HG03064 (cell line): ENCODE data around the gene GCSAML.
"Not testable (repeated sequence)": the region's sequence is repeated elsewhere in the genome, so short reads cannot be mapped to it uniquely, and the experiment has no call there.

Experiments used
- ATAC-seq: cut with Tn5 transposase; IDR thresholded peaks from one replicate; pipeline ENCODE4 v1.9.1; 2021; ENCODE audit warnings: low read depth; ENCODE audit not compliant: unreplicated experiment

GCSAML gene

DNA sequence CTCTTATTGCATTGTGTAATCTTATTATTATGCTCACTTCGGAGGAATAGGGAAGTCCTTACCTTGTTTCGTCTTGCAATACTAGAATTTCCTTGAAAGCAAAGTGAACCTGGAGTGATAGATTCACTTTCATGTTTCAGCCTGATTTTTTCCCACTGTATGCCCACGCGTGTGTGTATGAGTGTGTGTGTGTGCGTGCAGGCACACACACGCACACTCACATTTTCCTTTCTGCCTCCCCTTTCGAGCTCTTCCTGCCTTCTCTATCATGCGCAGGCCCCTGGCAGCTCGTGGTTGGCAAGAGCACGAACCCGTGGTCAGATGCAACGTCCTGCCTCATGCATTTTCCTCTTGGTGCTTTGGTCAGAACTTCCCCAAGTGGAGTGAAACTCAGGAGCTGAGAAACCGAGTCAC, at the start of gene GCSAML:
Gene GCSAML, plus strand, starts transcription at position 366 of the 414 bp plus-strand sequence. CDS start 58 bp downstream, outside the sequence.
- ATAC-seq, result no peak

GRCh38 chr1:247500865-247501264, 48.1 kb upstream of the GCSAML start:
- ATAC-seq, result no peak

GRCh38 chr1:247506831-247507230, 42.1 kb upstream of the GCSAML start:
- ATAC-seq, result no peak

GRCh38 chr1:247517795-247518612, 30.9 kb upstream of the GCSAML start:
- no peak for ATAC-seq

DNA sequence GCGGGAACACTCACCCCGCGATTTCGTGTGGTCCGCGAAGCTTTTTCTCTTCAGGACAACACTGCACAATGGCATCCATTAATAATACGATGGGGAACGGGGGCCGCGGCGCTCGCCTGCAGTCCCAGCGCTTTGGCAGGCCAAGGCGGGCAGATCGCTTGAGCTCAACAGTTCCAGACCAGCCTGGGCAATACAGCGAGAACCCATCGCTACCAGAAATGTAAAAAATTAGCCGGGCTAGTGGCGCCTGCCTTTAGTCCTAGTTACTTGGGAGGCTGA, 30.4 kb upstream of the GCSAML start:
- no peak for ATAC-seq

DNA sequence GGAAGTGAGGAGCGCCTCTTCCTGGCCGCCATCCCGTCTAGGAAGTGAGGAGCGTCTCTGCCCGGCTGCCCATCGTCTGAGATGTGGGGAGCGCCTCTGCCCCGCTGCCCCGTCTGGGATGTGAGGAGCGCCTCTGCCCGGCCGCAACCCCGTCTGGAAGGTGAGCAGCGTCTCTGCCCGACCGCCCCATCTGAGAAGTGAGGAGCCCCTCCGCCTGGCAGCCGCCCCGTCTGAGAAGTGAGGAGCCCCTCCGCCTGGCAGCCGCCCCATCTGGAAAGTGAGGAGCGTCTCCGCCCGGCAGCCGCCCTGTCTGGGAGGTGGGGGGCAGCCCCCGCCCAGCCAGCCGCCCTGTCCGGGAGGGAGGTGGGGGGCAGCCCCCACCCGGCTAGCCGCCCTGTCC, 27.0 kb upstream of the GCSAML start:
- ATAC-seq, result not testable (repeated sequence)

DNA sequence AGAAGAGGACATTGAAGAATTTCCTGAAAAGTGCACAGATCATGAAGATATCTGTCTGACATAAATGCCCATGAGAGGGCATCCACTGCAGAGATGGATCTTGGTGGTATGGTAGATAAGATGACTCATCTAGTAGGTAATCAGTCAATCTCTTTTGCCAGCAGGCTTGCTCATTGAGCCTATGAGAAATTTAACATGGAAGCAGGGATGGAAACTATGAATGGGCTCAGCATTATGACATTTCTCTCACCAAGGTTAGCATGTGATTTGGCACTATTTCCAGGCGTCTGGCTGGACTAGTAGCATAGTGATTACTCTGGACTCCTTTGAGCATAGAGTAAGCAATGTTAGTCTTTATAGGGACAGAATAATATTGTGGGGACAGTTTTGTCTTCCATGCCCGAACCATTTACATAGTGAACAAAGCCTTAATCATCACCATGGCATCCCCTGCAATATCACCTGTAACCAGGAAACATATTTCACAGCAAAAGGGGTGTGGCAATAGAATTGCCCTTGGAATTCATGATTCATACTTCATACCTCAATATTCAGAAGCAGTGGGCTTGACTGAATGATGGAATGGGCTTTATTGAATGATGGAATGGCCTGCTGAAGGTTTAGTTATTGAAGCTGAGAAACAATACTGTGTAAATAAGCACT, 20.0 kb upstream of the GCSAML start:
- ATAC-seq, result no peak

- ATAC-seq, result no peak
Observed at GRCh38 chr1:247529771-247530355, 19.1 kb upstream of the GCSAML start.

DNA sequence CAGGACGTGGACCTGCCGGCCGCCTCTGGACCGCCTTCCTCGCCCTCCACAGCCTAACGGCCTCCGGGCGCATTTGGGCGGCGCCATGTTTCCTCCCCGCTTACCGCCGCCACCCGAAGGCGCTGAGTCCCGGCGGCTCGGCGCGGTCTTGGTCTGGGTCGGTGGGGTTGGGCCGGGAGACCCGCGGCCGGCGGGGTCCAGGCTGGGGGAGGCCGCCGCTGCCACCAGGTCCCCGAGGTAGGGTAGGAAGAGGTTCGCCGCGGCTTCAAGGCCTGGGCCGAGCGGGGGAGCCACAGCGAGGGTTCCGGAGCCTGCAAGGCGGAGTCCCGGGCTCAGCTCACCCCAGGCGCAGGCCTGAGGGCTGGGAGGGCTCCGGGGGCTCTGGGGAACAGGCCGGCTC, 18.1 kb upstream of the GCSAML start:
- no peak for ATAC-seq

DNA sequence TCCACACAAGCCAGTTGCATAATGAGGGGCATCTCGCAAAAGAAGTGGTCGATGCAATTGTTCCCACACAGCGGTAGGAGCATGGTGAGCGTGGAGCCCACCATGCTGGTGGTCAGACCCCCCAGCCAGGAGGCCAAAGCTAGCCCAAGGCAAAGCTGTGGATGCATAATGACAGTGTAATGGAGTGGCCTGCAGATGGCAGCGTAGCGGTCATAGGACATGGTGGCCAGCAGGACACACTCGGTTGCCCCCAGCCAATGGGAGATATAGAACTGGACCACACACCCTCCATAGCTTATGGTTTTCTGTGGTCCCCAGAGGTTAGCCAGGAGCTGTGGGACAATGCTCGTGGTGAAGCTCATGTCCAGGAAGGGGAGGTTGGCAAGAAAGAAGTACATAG, 17.0 kb upstream of the GCSAML start:
- ATAC-seq, result no peak

GRCh38 chr1:247535402-247535801, 13.5 kb upstream of the GCSAML start:
- no peak for ATAC-seq

GRCh38 chr1:247536340-247536739, 12.6 kb upstream of the GCSAML start, which contains the start of gene OR2C3:
TSS of gene OR2C3 (minus strand) at chr1:247536440. CDS start at chr1:247532511, 3,929 bp downstream.
- ATAC-seq, result no peak

DNA sequence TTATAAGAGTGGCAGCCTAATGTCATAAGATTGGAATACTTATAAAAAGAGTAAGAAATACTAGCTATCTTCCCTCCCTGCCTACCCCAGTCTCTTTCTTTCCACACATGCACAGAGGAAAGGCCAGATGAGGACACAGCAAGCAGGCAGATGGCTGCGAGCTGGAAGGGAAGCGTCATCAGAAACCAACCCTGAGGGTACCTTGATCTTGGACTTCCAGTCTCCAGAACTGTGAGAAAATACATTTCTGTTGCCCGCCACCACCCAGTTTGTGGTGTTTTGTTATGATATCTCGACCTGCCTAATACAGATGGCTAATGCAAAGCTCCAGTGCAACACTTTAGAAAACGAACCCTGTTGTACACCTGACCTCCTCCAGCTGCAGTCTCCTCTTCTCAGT, 10.4 kb upstream of the GCSAML start:
- ATAC-seq, result no peak

GRCh38 chr1:247539215-247539614, 9.7 kb upstream of the GCSAML start:
- no peak for ATAC-seq

DNA sequence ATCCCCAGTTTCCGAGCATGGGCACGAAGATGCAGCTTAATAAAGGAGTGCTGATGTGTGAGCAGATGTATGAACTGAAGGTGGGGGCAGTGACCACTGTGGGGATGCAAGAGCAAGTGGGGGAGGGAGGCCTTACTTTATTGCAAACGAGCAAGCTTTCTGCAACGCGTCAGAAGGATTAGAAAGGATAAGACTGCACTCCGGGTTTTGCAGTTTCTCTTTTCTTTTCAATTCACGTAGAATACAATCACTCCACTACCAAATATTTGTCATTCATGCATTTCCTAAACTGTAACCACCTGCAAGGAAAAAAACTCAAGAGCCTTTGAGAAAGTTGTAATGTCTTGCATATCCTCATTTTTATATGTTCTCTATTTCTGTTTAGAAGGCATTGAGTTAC, 8.4 kb upstream of the GCSAML start:
- no peak for ATAC-seq

GRCh38 chr1:247542811-247543210, 6.1 kb upstream of the GCSAML start:
- no peak for ATAC-seq

DNA sequence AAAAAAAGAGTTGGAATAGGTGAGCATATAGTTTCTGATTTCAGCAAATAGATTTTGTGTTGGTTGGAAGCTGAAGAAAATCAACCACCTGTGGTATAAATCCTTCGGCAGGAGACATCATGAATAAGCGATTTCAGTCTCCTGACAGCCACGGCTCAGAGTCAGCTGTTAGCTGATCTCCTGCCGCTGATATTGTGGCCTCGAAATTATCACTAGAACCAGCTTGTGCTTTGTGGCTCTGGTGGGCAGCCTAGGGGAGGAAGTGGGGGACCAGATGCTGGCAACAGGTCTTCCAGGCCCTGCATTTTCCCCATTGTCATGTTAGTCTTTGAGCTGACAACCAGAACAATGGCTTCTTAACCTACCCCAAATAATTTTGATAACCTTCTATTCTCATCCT, 842 bp upstream of the GCSAML start:
- no peak for ATAC-seq

- ATAC-seq, result no peak
Observed at GRCh38 chr1:247551721-247552120, 2.8 kb downstream of the GCSAML start.

DNA sequence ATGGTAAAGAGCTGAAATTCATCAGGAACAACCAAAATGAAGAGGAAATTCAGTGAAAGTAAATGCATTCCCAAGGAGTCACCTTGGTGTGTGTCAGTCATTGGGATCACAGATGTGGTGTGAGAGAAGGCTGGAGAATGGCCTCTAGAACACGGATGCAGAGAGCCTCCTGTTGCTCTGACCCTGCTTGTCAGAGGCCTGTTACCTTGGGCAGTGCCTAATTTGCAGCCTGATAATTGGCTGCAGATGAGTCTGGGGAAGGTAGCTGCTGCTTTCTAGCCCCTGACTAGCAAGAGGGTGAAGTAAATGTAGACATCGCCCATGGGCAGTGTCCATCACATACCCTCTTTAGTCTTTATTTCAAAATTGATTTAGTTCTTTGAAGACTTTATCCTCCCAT, 3.3 kb downstream of the GCSAML start:
- no peak for ATAC-seq

- ATAC-seq, result no peak
Observed at GRCh38 chr1:247557926-247558674, 9.2 kb downstream of the GCSAML start.

DNA sequence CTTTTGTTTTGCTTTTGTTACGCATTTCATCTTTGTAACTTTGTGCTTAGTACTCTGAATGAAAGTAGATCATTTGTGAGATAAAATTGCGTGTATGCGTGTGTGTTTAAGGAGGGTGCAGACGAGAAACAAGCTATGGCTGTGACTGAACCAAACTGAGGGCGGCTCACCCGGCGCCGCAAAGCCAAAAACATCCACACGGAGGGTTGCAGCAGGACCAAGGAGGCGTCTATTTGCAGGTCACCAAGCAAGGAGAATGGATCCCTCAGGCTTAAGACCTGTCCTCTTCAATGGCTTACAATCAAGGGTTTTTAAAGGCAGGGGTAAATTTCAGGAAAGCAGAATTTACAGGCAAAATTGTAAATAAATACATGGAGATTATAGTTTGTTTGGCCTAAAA, 12.8 kb downstream of the GCSAML start:
- no peak for ATAC-seq
